Measurements from ENCODE around the gene MTFMT.

MTFMT gene

DNA sequence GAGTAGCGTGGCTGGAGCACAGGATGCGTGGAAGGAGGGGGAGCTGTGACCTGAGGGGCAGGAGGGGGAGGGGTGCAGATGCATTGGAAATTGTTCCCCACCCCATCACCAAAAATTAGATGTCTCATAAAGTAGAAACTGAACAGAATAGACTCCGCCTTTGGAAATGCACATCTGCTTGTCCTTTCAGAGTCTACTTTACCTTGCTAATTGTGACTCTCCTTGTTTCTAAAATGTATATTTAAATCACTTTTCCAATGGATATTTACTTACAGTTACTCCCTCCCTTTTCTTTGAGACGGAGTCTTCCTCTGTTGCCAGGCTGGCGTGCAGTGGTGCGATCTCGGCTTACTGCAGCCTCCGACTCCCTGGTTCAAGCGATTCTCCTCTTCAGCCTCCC, 70.3 kb downstream of the MTFMT start:
- H3K27ac ChIP-seq = no peak overlapping the region
- no peaks in the 10 kb centered on the region for H3K4me1 ChIP-seq (ENCODE audit: low read depth, poor library complexity, severe bottlenecking)
- no peak overlapping the region for H3K4me3 ChIP-seq (IDR thresholded peaks at IDR 0.05; ENCODE audit: insufficient read depth, low read depth, low read length)
- no peaks in the 10 kb centered on the region for H3K79me2 ChIP-seq (ENCODE audit: insufficient read depth, low read depth)
- no peak overlapping the region for H3K9ac ChIP-seq
- H4K20me1 ChIP-seq (ENCODE audit: insufficient read depth) = no peaks in the 10 kb centered on the region
- H3K36me3 ChIP-seq (ENCODE audit: insufficient read depth) = no peaks in the 10 kb centered on the region; the same call in 1 of the 2 replicates
- H3K4me2 ChIP-seq = no peak overlapping the region
- TF ChIP-seq, protein P1, sequence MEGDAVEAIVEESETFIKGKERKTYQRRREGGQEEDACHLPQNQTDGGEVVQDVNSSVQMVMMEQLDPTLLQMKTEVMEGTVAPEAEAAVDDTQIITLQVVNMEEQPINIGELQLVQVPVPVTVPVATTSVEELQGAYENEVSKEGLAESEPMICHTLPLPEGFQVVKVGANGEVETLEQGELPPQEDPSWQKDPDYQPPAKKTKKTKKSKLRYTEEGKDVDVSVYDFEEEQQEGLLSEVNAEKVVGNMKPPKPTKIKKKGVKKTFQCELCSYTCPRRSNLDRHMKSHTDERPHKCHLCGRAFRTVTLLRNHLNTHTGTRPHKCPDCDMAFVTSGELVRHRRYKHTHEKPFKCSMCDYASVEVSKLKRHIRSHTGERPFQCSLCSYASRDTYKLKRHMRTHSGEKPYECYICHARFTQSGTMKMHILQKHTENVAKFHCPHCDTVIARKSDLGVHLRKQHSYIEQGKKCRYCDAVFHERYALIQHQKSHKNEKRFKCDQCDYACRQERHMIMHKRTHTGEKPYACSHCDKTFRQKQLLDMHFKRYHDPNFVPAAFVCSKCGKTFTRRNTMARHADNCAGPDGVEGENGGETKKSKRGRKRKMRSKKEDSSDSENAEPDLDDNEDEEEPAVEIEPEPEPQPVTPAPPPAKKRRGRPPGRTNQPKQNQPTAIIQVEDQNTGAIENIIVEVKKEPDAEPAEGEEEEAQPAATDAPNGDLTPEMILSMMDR (conservative IDR thresholded peaks at IDR 0.05; ENCODE audit: low read depth, low read length) = no peak
- H3K27me3 ChIP-seq (ENCODE audit: insufficient read depth, low read depth) = no peaks in the 10 kb centered on the region
- no peak overlapping the region for H2AFZ ChIP-seq (ENCODE audit: low read depth)

DNA sequence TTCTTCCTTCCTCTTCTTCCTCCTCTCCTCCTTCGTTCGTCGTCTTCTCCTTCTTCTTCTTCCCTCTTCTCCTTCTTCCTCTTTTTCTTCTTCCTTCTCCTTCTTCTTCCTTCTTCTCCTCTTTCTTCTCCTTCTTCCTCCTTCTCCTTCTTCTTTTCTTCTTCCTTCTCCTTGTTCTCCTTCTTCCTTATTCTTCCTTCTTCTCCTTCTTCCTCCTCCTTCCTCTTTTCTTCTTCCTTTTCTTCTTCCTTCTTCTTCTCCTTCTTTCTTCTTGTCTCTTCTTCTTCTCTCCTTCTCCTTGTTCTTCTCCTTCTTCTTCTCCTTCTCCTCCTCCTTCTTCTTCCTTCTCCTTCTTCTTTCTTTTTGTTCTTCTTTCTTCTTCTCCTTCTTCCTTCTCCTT, 75.0 kb downstream of the MTFMT start:
- Histone ChIP-seq H4K20me1 (ENCODE audit: insufficient read depth) (no peaks in the 10 kb centered on the region), H3K4me1 (ENCODE audit: low read depth, poor library complexity, severe bottlenecking) (no peaks in the 10 kb centered on the region), H3K36me3 (ENCODE audit: insufficient read depth) (no peaks in the 10 kb centered on the region; the same call in 1 of the 2 replicates), H3K4me3 (IDR thresholded peaks at IDR 0.05; ENCODE audit: insufficient read depth, low read depth, low read length) (no peak overlapping the region), H3K27ac (no peak overlapping the region), H3K4me2 (no peak overlapping the region), H3K27me3 (ENCODE audit: insufficient read depth, low read depth) (no peaks in the 10 kb centered on the region), H3K9ac (no peak overlapping the region), H2AFZ (ENCODE audit: low read depth) (no peak overlapping the region), H3K79me2 (ENCODE audit: insufficient read depth, low read depth) (no peaks in the 10 kb centered on the region)
- TF ChIP-seq, protein P1 (conservative IDR thresholded peaks at IDR 0.05; ENCODE audit: low read depth, low read length) = no peak

DNA sequence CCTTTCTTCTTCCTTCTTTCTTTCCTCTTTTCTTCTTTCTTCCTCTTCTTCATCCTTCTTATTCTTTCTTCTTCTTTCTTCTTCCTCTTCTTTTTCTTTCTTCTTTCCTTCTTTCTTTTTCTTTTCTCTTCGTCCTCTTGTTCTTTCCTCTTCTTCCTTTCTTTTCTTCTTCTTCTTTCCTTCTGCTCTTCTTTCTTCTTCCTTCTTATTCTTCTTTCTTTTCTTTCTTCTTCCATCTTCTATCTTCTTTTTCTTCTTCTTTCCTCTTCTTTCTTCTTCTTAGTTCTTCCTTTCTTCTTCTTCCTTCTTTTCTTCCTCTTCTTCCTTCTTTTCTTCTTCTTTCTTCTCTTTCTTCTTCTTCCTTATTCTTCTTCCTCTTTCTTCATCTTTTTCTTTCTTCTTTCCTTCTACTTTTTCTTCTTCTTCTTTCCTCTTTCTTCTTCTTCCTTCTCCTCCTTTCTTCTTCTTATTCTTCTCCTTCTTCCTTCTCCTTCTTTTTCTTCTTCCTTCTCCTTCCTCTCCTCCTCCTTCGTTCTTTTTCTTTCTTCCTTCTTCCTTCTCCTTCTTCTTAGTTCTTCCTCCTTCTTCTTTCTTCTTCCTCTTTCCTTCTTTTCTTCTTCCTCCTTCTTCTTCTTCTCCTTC, 77.5 kb downstream of the MTFMT start:
- no peaks in the 10 kb centered on the region; the same call in 1 of the 2 replicates for H3K36me3 ChIP-seq (ENCODE audit: insufficient read depth)
- H2AFZ ChIP-seq (ENCODE audit: low read depth) = no peak overlapping the region
- no peaks in the 10 kb centered on the region for H3K79me2 ChIP-seq (ENCODE audit: insufficient read depth, low read depth)
- H3K4me1 ChIP-seq (ENCODE audit: low read depth, poor library complexity, severe bottlenecking) = no peaks in the 10 kb centered on the region
- H4K20me1 ChIP-seq (ENCODE audit: insufficient read depth) = no peaks in the 10 kb centered on the region
- H3K27ac ChIP-seq = no peak overlapping the region
- no peak overlapping the region for H3K4me3 ChIP-seq (IDR thresholded peaks at IDR 0.05; ENCODE audit: insufficient read depth, low read depth, low read length)
- H3K9ac ChIP-seq = no peak overlapping the region
- no peaks in the 10 kb centered on the region for H3K27me3 ChIP-seq (ENCODE audit: insufficient read depth, low read depth)
- no peak overlapping the region for H3K4me2 ChIP-seq
- TF ChIP-seq, protein P1 (conservative IDR thresholded peaks at IDR 0.05; ENCODE audit: low read depth, low read length) = no peak
